Measurements from ENCODE around the gene NLRP12.
"Not testable (repeated sequence)": the region's sequence is repeated elsewhere in the genome, so short reads cannot be mapped to it uniquely, and the experiment has no call there.

The NLRP12 gene, protein sequence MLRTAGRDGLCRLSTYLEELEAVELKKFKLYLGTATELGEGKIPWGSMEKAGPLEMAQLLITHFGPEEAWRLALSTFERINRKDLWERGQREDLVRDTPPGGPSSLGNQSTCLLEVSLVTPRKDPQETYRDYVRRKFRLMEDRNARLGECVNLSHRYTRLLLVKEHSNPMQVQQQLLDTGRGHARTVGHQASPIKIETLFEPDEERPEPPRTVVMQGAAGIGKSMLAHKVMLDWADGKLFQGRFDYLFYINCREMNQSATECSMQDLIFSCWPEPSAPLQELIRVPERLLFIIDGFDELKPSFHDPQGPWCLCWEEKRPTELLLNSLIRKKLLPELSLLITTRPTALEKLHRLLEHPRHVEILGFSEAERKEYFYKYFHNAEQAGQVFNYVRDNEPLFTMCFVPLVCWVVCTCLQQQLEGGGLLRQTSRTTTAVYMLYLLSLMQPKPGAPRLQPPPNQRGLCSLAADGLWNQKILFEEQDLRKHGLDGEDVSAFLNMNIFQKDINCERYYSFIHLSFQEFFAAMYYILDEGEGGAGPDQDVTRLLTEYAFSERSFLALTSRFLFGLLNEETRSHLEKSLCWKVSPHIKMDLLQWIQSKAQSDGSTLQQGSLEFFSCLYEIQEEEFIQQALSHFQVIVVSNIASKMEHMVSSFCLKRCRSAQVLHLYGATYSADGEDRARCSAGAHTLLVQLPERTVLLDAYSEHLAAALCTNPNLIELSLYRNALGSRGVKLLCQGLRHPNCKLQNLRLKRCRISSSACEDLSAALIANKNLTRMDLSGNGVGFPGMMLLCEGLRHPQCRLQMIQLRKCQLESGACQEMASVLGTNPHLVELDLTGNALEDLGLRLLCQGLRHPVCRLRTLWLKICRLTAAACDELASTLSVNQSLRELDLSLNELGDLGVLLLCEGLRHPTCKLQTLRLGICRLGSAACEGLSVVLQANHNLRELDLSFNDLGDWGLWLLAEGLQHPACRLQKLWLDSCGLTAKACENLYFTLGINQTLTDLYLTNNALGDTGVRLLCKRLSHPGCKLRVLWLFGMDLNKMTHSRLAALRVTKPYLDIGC

DNA sequence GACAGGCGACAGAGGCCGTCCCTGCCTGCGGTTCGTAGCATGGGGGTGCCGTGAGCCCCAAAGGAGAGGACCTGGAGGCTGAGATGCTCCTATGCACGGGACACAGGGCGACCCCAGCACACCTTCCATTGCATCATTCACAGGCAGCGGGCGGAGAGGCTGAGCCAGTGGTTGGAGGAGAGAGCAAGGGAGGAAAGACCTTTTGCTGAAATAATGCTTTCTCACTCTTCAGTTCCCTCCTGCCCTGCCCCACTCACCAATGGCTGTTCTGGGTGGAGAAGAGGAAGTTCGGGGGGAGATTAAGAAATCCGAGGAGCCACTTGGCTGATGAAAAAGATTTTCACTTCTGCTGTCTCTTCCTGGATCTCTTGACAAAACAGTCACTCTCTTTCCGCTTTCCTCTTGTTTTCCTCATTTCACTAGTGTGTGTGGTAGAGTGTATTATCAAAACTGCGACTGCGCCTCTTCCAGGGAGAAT, at the start of gene NLRP12:
TSS of gene NLRP12 (minus strand) at position 181 of the 478 bp plus-strand sequence. CDS start at position 41, 140 bp downstream.
- no peak for DNase-seq (ENCODE audit: low read depth)

DNA sequence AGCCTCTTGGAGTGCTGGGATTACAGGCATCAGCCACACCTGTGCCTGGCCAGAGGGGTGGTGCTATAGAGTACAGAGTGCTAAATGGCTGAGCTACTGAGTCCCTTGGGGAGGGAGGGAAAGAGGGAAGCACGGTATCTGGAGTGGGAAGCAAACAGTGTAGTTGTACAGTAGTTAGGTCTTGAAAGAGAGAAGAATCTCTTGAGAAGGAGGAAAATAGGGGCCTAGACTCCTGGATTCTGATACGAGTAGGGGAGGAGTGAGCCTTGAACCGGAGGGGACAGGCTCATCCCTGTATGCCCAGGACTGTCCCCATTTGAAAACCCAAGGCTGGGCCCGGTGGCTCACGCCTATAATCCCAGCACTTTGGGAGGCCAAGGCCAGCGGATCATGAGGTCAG, 48.6 kb upstream of the NLRP12 start:
- no peak for DNase-seq (ENCODE audit: low read depth)

DNA sequence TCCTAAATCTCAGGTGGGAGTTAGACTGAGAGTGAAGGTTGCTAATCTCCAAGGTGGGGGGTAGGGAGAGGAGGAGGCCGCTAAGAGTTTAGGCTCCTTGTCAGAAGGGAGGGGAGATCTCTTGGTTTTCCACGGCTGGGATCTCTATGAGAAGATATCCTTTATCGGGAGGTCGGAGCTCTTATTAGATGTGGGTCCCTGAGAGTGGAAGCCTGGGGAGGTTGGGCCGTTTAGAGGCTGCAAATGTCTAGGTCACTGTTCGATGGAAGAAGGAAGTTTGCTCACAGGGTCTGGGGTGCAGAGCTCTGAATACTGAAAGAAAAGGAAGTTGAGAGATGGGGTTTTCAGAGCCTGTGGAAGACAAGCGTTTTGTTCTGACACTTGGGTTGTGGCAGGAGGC, 47.3 kb upstream of the NLRP12 start:
- DNase-seq (ENCODE audit: low read depth), result no peak

DNA sequence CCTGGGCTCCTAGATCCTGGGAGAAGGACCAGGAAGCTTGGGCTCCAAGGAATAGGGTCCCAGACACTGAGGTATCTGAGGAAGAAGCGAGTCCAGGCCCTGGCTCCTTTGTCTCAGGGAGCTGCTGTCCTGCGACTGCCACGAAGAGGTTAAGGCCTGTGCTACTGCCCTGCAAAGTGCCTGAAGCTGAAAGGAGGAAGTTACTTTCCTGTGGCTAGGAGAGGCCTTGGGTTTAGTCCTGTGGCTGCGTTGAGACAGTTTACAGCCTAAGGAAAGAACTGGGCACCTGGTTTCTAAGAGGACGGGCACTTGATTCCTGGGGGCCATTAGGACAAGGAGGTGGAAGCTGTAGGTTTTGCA, 46.4 kb upstream of the NLRP12 start:
- no peak for DNase-seq (ENCODE audit: low read depth)

DNA sequence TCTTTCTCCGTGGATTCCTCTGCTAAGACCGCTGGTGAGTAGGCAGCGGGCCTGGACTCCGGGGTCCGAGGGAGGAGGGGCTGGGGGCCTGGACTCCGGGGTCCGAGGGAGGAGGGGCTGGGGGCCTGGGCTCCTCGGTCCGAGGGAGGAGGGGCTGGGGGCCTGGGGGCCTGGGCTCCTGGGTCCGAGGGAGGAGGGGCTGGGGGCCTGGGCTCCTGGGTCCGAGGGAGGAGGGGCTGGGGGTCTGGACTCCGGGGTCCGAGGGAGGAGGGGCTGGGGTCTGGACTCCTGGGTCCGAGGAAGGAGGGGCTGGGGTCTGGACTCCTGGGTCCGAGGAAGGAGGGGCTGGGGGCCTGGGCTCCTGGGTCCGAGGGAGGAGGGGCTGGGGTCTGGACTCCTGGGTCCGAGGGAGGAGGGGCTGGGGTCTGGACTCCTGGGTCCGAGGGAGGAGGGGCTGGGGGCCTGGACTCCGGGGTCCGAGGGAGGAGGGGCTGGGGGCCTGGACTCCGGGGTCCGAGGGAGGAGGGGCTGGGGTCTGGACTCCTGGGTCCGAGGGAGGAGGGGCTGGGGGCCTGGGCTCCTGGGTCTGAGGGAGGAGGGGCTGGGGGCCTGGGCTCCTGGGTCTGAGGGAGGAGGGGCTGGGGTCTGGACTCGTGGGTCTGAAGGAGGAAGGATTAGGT, 45.8 kb upstream of the NLRP12 start:
- not testable (repeated sequence) for DNase-seq (ENCODE audit: low read depth)

DNA sequence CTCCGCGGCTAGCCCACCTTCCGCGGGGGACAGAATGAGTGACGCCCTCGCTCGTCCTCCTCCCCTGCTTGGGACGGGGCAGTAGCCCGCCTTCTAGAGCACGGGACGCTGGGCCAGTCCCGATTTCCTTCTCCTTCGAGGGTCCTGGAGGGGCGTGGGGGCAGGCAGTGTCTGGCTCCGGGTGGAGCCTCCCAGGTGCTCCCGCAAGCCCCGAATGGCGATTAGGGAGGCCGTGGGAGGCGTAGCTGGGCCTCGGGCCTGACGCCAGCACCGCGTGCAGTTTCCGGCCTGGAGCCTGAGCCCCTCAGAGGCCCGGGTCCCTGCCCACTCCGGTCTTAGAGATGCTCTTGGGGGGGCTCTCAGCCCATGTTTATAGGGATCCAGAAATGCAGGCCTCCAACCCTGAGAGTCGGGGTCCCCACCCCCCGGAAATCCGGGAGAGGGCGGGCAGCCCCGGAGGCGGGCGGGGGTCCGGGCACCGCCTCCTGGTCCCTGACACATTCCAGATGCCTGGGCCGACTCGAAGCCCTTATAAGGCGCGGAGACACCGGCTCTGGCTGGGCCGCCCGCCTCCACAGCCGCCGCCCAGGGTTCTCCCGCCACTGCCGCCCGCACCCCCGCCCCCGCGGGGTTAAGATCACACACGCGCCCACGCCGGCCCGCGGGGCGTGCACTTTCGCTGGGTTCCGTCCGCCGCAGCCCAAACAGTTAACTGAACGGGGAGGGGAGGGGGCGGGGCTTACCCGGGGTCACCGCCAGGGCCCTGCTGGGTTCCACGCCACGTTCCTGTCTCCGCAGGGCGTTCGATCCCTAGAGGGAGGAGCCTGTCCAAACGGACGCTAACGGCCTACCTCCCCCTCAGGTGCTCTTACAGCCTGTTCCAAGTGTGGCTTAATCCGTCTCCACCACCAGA, 45.0 kb upstream of the NLRP12 start:
- peak; percentile 88 for DNase-seq (ENCODE audit: low read depth)

DNA sequence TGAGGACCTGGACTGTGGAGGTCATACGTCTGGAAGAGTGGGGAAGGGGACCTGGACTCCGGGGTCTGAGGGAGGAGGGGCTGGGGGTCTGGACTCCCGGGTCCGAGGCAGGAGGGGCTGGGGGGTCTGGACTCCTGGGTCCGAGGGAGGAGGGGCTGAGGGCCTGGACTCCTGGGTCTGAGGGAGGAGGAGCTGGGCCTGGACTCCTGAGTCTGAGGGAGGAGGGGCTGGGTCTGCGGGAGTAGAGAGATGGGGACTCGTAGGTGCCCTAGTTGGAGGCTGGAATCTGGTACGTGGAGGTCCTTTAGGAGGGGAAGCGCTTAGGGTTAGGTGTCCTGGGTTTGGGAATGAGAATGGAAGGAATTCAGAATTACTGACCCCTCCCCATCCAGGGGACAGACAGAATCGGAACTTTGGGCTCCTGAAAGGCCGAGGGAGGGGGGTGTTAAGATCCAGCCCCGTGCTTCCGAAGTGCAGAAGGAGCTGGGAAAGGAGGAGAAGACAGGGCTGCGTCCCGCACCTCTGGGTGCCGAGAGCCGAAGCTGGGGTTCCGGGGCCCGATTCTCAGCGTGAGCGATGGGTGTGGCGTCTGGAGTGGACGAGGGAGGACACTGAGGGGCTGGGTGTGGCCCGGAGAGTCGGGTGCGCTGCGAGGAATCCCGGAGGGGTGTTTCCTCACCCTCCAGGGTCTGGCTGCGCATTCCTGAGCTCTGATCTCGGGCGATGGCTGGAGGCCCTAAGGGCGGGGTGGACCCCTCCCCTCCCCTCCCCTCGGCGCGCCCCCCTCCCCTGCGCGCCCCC, 44.2 kb upstream of the NLRP12 start:
- no peak for DNase-seq (ENCODE audit: low read depth)

DNA sequence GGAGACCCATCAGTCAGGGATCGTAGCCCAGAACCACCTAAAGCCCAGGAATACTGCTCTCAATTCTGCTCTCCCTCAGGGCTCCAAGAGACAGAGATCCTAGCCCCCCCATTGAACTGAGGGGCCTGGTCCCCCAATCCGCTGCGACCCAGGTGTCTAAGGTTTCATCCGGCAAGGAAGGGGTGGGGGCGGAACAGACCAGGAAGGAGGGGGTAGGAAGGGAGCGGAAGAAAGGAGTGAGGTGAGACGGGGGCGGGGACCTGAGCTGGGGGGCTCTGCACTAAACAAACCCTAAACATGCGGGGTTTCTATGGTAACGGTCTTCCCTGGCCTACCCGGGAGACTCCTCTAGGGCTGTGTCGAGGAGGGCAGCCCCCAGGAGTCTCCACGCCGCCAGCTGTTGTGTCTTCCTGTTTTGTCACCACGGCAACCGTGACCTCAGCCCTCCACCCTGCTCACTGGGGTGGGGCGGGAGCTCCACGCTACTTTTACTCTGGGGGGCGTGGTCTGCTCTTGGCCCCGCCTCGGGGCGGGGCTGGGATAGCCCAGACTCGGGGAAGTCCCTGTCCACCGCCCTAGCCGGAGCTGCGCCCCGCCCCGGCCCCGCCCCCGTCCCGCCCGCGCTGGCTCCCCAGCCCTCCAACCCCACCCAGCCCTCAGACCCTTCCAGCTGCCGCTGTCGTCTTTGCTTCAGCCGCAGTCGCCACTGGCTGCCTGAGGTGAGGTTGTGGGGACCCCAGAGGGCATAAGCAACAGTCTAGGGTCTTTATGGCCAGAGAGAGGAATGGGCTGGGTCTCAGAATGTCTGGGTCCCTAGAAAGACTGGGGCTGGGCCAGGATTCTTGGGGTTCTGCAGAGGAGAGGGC, 43.3 kb upstream of the NLRP12 start, which contains the start of gene MYADM:
TSS of gene MYADM (plus strand) at position 659 of the 866 bp plus-strand sequence. CDS start 5,647 bp downstream, outside the sequence.
- DNase-seq (ENCODE audit: low read depth), result peak; percentile 100

DNA sequence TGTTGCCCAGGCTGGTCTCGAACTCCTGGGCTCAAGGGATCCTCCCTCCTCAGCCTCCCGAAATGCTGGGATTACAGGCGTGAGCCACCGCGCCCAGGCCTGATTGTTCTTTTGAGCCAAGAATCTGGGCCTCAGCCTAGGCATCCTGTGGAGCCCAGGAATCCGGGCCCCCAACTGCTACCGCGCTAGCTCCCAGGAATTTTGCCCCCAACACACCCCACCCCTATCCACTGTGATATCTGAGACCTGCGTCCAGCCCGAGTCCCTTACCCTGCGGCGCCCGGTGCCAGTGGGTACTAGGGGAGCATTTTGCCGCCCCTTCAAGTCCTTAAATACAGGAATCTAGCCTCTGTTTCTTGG, 42.7 kb upstream of the NLRP12 start:
- DNase-seq (ENCODE audit: low read depth), result no peak

DNA sequence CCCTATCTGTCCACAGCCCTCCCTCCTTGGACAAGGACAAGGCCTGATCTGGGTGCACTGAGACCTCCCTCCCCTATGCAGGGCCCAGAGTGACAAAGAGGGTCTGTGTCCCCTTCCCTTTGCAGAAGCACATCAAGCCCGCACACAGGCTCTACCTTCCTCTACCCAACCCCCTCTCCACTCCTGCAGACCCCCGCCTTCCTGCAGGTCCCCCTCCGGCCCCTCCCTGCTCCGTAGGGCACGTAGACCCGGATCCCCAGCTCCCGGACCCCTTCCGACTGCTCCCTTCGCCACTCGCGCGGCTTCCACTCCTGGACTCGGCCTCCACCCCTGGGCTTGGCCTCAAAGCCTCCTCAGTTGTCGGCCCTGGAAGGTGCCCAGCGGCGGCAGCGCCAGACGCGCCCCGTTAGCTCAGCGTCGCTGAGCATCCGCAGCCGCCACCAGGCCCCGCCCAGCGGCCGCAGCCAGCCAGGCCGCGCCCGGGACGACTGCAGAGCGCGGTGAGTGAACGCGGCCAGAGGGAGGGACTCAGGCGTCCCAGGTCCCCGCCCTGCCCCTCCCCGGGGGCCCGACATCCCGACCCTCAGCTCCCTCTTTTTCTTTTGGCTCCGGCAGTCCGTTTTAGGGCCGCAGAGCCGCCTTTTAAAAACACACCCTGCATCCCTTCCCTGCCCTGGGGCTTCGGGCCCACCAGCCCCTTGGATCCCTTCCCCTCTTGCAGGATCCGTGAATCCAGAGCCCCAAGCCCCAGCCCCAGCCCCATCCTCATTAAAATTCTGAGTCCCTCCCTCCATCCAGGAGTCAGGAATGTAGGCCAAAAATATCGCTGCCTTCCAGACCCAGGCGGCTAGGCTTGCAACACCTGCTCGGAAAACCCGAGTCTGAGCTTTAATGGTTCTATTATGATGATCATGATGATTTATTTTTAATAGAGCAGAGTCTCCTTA, 42.1 kb upstream of the NLRP12 start:
- DNase-seq (ENCODE audit: low read depth), result peak; percentile 69

DNA sequence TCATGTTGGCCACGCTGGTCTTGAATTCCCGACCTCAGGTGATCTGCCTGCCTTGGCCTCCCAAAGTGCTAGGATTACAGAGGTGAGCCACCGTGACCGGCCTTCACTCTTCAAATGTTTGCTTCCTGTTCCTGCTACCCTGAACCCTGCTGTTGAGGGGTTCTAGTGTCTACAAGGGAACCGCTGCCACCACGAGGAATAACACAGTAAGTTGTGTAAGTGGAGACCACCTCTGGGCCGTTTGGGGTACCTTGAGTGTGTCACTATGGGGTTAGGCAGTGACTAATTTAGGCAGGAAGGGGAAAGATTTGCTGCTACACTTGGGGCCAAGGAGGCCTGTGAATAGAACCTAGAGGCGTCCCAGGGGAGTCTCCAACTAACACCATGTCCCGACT, 41.4 kb upstream of the NLRP12 start:
- DNase-seq (ENCODE audit: low read depth), result no peak

DNA sequence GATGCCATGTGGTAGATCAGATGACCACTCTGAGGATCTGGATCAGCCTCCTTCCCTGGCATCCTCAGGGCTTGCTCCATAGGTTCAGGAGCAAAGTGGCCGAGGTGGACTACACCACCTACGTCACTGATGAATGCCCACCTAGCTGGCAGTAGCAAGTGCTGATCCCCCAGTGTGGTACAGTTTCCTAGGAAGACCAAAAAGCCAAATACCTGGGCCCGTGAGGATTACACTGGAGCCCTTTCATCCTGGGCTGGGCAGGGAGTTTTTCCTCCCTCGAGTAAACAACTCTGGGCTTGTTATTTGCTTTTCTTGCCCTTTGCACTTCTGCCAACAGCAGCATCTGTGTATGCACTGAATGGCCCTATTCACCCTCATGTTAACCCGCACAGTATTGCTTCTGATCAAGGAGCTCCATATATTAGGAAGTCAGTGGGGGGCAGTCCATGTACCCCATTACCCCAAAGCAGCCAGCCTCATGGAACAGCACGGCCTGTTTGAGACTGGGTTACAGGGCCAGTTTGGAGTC, 40.3 kb upstream of the NLRP12 start:
- no peak for DNase-seq (ENCODE audit: low read depth)

DNA sequence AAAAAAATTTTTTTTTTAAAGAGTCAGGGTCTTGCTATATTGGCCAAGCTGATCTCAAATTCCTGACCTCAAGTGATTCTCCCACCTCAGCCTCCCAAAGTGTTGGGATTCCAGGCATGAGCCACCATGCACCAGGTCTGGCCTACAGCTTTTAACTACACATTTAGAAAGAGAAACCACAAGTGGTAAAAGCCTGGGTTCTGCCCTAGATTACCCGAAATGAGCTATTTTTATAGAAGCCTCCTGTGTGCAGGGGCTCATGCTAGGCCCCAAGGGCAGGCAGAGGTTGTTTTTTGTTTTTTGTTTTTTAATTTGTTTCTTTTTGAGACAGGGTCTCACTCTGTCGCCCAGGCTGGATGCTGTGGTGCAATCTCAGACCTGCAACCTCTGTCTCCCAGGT, 29.6 kb upstream of the NLRP12 start:
- DNase-seq (ENCODE audit: low read depth), result no peak

DNA sequence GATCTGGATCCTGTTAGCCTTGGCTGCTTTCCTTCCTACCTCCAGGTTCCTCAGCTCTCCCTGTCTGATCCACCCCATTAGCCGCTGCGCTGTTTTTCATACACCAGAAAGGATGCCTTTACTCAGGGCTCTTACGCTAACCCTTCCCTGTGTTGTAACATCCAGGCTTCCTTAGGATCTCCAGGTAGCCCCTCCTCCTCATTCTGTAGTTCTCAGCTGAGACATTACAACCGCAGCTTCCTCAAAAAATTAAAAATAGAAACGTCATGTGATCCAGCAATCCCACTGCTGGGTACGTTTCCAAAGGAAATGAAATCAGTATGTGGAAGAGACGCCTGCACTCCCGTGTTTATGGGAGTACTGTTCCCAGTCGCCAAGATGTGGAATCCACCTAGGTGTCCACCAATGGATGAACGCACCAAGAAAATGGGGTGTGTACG, 25.1 kb upstream of the NLRP12 start:
- DNase-seq (ENCODE audit: low read depth), result no peak

DNA sequence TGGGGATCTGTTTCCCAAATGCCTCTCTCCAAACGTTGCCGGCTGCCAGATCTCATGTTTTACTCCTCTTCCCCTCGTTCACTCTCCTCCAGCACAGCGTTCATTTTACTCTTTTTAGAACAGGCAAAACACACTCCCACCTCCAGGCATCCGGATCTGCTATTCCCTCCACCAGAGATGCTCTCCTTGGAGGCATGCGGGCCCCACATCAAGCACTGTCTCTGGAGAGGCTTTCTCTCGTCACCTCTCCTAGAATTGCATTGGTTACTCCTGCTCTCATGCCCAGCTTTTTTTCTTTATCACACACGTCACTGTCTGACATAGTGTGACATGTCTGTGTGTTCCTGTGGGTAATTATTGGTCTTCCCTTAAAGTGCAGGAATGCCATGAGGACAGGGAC, 23.4 kb upstream of the NLRP12 start:
- no peak for DNase-seq (ENCODE audit: low read depth)

DNA sequence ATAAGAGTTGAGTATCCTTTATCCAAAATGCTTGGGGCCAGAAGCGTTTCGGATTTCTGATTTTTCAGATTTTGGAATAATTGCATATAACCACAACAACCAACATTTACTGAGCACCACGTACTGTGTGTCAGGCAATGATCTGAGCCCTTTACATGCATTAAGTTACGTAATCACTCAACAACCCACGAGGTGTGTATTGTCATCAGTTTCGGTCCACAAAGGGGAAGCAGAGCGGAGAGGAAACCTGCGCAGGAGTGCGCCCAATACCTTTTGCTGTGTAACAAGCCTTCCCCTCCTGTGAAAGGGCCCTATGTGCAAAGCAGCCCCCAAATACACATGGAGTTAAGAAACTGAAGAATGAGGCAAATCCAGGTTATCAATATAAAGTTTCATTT, 20.7 kb upstream of the NLRP12 start:
- no peak for DNase-seq (ENCODE audit: low read depth)

DNA sequence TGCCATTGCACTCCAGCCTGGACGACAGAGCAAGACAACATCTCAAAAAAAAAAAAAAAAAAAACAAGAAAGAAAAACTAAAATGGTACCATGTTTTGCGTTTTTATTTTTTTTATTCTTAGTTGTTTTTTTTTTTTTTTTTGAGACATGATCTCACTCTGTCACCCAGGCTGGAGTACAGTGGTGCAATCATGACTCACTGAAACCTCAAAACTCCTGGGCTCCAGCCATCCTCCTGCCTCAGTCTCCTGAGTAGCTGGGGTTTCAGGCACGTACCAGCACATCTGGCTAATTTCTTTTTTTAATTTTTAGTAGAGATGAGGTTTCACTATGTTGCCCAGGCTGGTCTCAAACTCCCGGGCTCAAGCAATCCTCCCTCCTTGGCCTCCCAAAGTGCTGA, 16.8 kb upstream of the NLRP12 start:
- not testable (repeated sequence) for DNase-seq (ENCODE audit: low read depth)

DNA sequence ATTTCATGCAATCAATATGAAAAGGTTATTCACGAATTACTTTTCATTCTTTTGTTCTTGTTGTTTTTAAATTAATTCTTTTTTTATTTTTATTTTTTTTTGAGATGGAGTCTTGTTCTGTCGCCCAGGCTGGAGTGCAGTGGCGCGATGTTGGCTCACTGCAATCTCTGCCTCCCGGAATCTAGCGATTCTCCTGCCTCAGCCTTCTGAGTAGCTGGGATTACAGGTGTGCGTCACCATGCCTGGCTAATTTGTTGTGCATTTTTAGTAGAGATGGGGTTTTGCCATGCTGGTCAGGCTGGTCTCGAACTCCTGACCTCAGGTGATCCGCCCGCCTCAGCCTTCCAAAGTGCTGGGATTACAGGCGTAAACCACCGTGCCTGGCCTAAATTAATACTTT, 16.1 kb upstream of the NLRP12 start:
- not testable (repeated sequence) for DNase-seq (ENCODE audit: low read depth)

Measured in T-helper 22 cell (primary cell).